ENCODE data around the gene DOHH. TPM values are rescaled to one million over a fixed set of nuclear protein-coding genes. Genes with fewer than 3 reads are reported as not detected.

DOHH gene
- total RNA-seq, 1 donor from 2014 or later: 8.5 TPM

GRCh38 chr19:3505598-3506383 lies 5.3 kb upstream of the DOHH start, which contains the start of gene FZR1:
Gene FZR1, plus strand, starts transcription at chr19:3506311. Its CDS starts 16,679 bp downstream, at chr19:3522990.
- Mint-ChIP-seq H3K4me1 (ENCODE audit: low read depth, unreplicated experiment) (peaks cover 11% of the 10 kb centered on the region), H3K27me3 (ENCODE audit: unreplicated experiment) (peaks cover 8% of the 10 kb centered on the region), H3K4me3 (ENCODE audit: unreplicated experiment) (peak within 1 kb of the TSS; percentile 96), H3K27ac (ENCODE audit: unreplicated experiment) (peak within 1 kb of the TSS; percentile 88), H3K36me3 (ENCODE audit: unreplicated experiment) (no peaks in the 10 kb centered on the region), H3K9me3 (ENCODE audit: unreplicated experiment) (peaks cover 5% of the 10 kb centered on the region)
- no peak for TF ChIP-seq CTCF (IDR thresholded peaks at IDR 0.05; ENCODE audit: partially characterized antibody, unreplicated experiment)
- DNase-seq: peak; percentile 99

DNA sequence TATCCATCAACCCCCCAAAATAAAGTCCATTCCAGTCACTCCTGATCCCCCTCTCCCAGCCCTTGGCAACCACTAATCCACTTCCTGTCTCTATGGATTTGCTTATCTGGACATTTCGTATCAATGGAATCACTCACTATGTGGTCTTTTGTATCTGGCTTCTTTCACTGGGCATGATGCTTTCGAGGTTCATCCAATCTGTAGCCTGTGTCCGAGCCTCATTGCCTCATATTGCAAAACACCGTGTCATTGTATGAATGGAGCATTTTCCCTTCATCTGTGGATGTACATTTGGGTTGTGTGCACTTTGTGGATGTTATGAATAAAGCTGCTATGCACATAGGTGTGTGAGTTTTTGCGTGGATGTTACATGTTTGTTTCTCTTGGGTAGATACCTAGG lies 4.3 kb upstream of the DOHH start:
- peak overlapping the region; percentile 13 for H3K4me3 Mint-ChIP-seq (ENCODE audit: unreplicated experiment)
- peaks cover 8% of the 10 kb centered on the region for H3K4me1 Mint-ChIP-seq (ENCODE audit: low read depth, unreplicated experiment)
- peaks cover 8% of the 10 kb centered on the region for H3K27me3 Mint-ChIP-seq (ENCODE audit: unreplicated experiment)
- H3K27ac Mint-ChIP-seq (ENCODE audit: unreplicated experiment): peak overlapping the region; percentile 45
- no peak for TF ChIP-seq CTCF (IDR thresholded peaks at IDR 0.05; ENCODE audit: partially characterized antibody, unreplicated experiment)
- no peak for DNase-seq
- H3K36me3 Mint-ChIP-seq (ENCODE audit: unreplicated experiment): no peaks in the 10 kb centered on the region
- H3K9me3 Mint-ChIP-seq (ENCODE audit: unreplicated experiment): peaks cover 5% of the 10 kb centered on the region

DNA sequence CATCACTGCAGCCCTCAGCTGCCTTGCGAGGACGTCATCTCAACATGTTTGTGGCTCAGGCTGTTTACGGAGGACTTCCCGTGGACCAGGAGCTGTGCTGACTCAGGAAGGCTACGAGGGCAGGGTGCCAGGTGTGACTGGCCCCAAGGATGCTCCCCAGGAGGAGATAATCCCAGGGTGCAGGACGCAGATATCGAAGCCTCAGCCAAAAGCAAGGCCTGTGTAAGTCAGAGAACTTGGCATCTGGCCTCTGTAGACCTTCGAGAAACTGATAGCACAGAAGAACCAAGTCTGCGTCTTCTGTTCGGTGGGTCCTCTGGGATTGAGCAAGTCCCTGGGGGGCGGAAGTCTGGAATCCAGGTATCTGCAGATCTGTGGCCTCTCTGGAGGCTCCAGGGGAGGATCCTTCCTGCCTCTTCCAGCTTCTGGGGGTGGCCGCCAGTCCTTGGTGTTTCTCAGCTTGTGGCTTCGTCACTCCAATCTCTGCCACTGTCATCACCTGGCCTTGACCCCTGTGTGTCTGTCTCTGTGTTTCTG lies 2.6 kb upstream of the DOHH start:
- Mint-ChIP-seq H3K4me3 (ENCODE audit: unreplicated experiment) (no peak overlapping the region), H3K4me1 (ENCODE audit: low read depth, unreplicated experiment) (peaks cover 2% of the 10 kb centered on the region), H3K27me3 (ENCODE audit: unreplicated experiment) (peaks cover 8% of the 10 kb centered on the region)

DNA sequence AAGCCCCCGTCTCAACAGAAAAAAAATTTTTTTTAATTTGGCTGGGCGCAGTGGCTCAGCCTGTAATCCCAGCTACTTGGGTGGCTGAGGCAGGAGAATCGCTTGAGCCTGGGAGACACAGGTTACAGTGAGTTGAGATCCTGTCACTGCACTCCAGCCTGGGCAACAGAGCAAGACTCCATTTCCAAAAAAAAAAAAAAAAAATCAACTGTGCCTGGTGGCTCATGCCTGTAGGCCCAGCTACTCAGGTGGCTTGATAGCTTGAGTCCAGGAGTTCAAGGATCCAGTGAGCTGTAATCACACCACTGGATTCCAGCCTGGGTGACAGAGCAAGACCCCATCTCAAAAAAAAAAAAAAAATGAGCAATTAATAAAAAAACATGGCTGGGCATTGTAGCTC lies 1.3 kb upstream of the DOHH start:
- peaks cover 4% of the 10 kb centered on the region for H3K9me3 Mint-ChIP-seq (ENCODE audit: unreplicated experiment)
- TF ChIP-seq CTCF (IDR thresholded peaks at IDR 0.05; ENCODE audit: partially characterized antibody, unreplicated experiment): no peak

More for the DNA sequence above, 2.6 kb upstream of the DOHH start:
- Mint-ChIP-seq H3K27ac (ENCODE audit: unreplicated experiment) (no peak overlapping the region), H3K9me3 (ENCODE audit: unreplicated experiment) (peaks cover 5% of the 10 kb centered on the region), H3K36me3 (ENCODE audit: unreplicated experiment) (no peaks in the 10 kb centered on the region)
- DNase-seq: no peak
- no peak for TF ChIP-seq CTCF (IDR thresholded peaks at IDR 0.05; ENCODE audit: partially characterized antibody, unreplicated experiment)

More for the DNA sequence above, 1.3 kb upstream of the DOHH start:
- Mint-ChIP-seq H3K4me3 (ENCODE audit: unreplicated experiment) (no peak overlapping the region), H3K27me3 (ENCODE audit: unreplicated experiment) (peaks cover 4% of the 10 kb centered on the region), H3K4me1 (ENCODE audit: low read depth, unreplicated experiment) (peaks cover 2% of the 10 kb centered on the region), H3K36me3 (ENCODE audit: unreplicated experiment) (no peaks in the 10 kb centered on the region), H3K27ac (ENCODE audit: unreplicated experiment) (no peak overlapping the region)
- DNase-seq: no peak
